ENCODE data around the gene ST6GALNAC2.
"Not testable (repeated sequence)": the region's sequence is repeated elsewhere in the genome, so short reads cannot be mapped to it uniquely, and the experiment has no call there.

The ST6GALNAC2 gene

DNA sequence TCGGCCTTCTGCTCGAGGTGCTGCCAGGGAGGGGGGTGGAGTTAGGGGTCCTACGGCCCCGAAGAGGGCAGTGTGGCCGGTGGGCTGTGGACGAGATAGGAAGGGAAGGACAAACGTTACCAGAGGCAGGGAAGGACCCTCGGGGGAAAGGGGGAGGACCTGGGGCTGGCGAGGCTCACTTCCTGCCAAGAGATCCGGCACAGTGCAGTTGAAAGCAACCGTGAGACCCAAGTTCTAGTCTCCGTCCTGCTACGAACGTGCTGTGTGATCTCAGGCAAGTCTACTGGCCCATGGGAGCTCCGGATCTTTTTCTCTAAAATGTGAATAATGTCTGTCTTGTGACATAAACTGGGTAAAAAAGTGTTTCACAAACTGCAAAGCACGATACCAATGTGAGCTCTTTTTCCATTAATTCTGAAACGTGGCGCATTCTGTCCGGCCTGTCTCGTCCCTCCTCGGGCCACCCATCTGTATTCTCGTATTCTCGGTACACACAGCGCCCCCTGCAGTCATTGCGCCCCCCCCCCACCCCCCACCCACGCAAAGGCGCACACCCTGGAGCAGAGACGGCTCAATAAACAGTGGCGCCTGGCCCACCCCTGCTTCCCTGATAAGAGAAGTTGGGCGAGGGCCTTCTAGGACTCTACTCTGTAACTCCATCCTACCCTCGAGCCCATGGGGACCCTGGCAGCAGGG is 57.0 kb downstream of the ST6GALNAC2 start:
- in situ Hi-C loops (cut with MboI; ENCODE audit: low sequenced_read_pairs) = no loop called here

DNA sequence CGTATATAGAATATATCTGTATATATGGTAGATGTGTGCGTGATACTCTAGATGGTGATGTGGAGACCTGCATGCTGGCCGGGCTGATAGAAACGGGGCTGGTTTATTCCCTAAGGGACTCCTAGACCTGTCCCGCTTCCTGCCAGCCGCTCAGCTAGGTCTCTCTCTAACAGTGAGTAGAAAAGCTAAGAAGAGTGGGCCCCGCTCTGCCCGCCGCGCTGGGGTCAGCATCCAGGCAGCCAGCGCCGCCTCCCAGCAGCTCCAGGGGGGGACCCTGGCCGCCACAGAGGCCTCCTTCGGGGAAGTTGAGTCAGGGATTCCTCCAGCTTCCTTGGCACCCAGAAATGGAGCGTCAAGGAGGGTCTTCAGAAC is 57.5 kb downstream of the ST6GALNAC2 start:
- in situ Hi-C loops (cut with MboI; ENCODE audit: low sequenced_read_pairs) = no loop called here

DNA sequence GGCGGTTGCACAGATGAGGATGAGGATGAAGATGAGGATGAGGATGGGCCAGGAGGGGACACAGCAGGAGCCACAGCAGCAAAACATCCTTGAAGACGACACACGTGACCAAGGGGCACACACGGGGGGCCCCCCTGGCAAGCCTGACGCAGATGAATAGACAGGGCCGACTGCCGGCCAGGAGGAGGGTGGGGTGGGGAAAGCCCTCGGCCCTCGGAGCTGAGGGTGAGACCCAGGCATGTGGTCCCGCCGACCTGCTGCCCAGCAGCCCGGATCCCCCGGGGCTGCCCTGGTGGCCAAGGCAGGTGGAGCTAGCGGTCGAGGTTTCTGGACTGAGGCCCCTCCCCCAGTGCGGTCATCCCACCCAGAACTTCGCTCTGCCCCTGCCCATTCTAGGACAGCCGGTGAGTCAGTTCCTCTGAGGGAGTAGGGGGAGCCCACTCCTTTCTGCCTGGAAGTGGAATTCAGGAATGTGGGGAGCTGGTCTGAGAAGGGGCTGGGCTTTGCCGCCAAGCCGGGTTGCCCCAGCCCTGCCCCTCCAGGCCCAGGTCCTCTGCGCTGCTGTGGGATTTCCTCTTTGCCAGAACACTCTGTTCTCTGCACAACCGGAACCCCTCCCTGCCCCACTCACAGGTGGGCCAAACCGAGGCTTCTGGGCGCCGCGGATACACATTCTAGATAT is 58.1 kb downstream of the ST6GALNAC2 start:
- in situ Hi-C loops (cut with MboI; ENCODE audit: low sequenced_read_pairs) = no loop called here

DNA sequence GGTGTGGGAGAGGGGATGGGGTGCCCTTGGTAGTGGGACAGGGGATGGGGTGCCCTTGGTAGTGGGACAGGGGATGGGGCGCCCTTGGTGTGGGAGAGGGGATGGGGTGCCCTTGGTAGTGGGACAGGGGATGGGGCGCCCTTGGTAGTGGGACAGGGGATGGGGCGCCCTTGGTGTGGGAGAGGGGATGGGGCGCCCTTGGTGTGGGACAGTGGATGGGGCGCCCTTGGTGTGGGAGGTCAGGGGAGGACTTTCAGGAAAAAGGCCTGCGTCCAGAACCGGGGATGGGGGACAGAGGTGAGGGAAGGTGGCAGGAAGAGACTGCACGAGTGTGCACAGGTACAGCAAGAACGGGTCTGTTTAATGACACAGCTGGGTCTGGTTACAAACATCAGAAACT is 58.6 kb downstream of the ST6GALNAC2 start:
- in situ Hi-C loops (cut with MboI; ENCODE audit: low sequenced_read_pairs) = not testable (repeated sequence)

DNA sequence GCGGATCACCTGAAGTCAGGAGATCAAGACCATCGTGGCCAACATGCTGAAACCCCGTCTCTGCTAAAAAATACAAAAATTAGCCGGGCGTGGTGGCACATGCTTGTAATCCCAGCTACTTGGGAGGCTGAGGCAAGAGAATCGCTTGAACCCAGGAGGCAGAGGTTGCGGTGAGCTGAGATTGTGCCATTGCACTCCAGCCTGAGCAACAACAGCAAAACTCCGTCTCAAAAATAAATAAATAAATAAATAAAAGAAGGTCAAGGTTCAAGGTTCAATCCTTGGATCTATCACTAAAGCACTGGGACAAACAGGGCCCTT is 60.2 kb downstream of the ST6GALNAC2 start:
- in situ Hi-C loops (cut with MboI; ENCODE audit: low sequenced_read_pairs) = not testable (repeated sequence)

DNA sequence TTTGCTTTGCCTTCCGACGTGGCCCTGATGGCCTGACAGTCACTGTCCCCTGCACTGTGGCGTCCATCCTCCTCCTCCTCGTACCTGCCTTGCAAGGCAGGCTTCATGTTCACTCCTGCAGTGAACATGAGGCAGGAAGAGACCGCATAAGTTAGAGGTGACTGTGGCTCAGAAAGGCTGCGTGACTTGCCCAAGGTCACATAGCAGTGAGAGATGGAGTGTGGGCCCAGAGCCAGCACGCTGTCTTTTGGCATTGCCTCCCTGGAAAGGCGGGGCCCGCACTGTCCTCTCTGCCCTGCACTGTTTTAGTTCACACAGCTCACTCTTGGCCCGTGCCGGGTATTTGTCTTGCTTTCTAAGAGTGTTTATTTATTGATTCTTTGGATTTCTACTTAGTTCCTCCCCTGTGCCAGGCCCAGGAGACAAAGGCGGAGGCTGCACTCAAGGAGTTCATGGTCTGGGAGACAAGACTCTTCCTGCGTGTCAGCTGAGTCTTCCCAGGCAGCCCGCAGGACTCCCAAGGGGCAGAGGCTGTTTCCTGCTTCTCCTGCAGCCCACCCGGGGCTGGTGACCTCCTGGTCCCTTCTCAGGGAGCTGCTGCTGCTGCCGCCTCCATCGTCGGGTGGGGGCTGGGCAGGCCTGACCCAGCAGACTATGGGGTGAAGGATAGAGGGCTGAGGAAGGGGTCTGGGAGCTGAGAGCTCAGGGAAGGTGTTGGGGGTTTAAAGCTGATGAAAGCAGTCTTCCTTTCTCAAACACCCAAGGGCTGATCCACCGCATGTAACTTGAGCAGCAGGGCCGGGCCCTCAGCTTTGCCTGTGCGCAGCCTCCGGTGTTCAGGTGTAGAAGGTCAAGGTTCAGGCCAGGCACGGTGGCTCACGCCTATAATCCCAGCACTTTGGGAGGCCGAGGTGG is 60.8 kb downstream of the ST6GALNAC2 start:
- in situ Hi-C loops (cut with MboI; ENCODE audit: low sequenced_read_pairs) = loop anchor here (5.0 to 25.0 kb wide), 2 partner anchors 97 to 113 kb away; no protein-coding TSS in a partner anchor

DNA sequence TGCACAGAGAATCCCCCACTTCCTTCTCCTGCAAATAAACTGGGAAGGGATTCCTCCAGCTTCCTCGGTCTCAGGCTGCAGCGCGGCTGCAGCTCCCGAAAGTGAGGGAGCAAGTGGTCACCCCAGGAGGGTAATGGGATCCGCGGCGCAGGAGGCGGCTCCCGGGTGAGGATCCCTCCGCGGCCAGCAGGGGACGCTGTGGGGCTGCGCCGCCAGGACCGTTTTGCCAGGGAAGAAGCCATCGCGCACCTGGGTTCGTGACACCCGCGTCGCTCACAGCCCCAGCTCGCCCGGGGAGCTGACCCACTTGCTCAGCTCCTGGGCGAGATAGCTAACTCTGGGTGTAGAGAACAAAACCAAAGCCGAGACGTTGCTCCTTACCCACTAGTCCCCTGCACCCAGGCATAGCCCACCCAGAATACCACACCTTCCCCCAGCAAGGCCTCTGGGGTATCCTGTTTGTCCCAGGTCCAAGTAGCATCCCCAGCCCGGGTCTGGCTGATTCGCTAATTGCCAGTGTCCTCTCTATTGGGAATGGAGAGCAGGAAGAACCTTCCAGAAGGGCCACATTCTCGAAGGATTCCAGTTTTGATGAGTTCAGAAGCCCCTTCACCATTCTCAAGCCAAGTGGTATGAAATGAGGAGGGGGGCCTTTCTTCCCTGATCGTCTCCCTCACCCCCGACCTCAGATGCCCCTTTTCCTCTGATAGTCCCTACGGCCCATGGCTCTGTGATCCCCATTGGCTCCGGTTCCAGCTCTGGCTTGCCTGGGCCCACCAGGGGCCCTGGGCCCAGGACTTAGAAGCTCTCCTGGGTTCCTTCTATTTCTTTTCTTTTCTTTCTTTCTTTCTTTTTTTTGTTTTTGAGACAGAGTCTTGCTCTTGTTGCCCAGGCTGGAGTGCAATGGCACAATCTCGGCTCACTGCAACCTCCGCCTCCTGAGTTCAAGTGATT is 62.3 kb downstream of the ST6GALNAC2 start:
- in situ Hi-C loops (cut with MboI; ENCODE audit: low sequenced_read_pairs) = loop anchor here (5.0 to 25.0 kb wide), 2 partner anchors 99 to 111 kb away; no protein-coding TSS in a partner anchor

DNA sequence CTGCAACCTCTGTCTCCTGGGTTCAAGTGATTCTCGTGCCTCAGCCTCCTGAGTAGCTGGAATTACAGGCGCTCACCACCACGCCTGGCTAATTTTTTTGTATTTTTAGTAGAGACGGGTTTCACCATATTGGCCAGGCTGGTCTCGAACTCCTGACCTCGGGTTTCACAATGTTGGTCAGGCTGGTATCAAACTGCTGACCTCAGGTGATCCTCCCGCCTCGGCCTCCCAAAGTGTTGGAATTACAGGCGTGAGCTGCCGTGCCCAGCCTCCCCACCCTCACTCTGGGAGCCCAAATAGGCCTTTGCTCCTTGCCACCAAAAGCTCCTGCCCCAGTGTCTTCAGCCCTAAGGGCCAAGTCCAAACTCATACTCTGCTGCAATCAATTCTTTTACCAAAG is 64.0 kb downstream of the ST6GALNAC2 start:
- in situ Hi-C loops (cut with MboI; ENCODE audit: low sequenced_read_pairs) = loop anchor here (5.0 to 25.0 kb wide), 2 partner anchors 101 to 109 kb away; no protein-coding TSS in a partner anchor

DNA sequence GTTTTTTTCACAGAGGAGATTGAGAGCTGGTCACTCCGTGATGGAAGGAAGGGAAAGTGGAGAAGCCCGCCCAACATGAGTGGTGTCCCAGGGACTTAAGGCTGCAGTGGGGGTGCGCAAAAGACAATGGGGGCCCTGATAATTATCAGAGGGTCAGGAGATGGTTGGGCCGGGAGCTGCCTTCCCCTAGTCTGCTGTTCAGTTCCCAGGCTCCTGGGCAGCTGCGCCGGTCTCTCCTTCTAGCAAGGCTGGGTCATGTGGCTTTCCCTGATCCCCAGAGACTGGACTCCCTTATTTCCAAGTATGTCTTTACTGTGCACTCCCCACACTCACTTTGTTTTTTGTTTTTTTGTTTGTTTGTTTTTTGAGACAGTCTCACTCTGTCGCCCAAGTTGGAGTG is 64.4 kb downstream of the ST6GALNAC2 start:
- in situ Hi-C loops (cut with MboI; ENCODE audit: low sequenced_read_pairs) = loop anchor here (5.0 to 25.0 kb wide), 2 partner anchors 101 to 109 kb away; no protein-coding TSS in a partner anchor

DNA sequence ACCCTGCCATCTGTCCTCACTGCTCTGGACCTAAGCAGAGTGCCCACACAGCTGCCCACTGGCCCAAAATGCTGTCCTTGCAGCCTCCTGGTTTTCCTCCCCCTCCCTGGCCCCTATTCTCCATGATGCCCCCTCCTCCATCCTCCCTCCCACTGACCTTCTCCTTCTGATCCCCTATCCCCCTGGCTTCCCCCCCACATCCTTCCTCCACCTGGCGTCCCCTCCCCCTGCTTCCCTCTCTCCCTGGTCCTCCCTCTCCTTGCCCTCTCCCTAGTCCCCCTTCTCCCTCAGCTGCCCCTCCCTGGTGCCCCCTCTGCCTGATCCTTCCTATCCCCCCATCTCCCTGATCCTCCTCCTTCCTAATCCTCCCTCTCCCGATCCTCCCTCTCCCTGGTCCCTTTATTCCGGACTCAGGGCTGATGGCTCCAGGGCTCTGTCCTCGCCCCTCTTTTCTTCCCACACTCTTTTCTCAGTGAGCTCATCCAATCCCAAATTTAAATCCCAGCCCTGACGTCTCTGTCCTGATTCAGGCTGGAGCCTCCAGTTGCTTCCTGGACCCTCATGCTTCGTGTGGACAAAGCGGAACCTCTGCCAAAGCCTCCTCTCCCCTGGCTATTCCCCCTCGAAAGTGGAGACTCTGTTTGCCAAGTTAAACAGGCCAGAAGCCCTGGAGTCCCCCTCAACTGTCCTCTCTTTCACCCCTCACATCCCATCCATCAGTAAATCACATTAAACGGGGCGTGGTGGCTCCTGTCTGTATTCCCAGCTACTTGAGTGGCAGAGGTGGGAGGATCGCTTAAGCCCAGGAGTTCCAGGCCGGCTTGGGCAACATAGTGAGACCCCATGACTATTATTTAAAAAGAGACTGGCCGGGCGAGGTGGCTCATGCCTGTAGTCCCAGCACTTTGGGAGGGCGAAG is 66.4 kb downstream of the ST6GALNAC2 start:
- in situ Hi-C loops (cut with MboI; ENCODE audit: low sequenced_read_pairs) = loop anchor here (25.0 kb wide), 1 partner anchor 107 kb away; no protein-coding TSS in a partner anchor

DNA sequence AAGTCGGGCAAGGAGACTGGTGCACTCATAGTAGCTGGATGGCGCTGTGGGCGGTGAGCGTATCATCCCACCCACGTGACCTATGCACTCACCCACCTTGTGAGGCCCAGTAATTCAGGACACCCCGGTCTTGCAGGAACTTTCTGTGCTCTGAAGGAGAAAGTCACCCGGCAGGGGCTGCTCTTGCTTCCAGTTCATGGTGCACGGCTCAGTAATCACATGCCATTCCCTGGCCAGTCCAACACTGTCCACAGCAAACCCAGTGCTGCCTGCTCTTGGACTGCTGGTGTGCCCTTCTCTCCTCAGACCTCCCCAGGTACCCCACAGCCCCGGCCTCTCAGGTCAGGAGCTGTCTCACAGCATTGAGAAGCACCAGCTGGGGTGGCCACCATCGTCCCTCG is 68.0 kb downstream of the ST6GALNAC2 start:
- in situ Hi-C loops (cut with MboI; ENCODE audit: low sequenced_read_pairs) = loop anchor here (25.0 kb wide), 1 partner anchor 105 kb away; no protein-coding TSS in a partner anchor

Data from HL-60/S4 (cell line).